HG03565 (cell line): ENCODE results near the gene ADSL.
A peak's percentile ranks its signal among the peaks of the same experiment; 100 is the strongest.

Experiments used
- ATAC-seq: cut with Tn5 transposase; IDR thresholded peaks from one replicate; pipeline ENCODE4 v1.9.1; 2021; ENCODE audit warnings: mild to moderate bottlenecking, moderate library complexity; ENCODE audit not compliant: unreplicated experiment

The ADSL gene

DNA sequence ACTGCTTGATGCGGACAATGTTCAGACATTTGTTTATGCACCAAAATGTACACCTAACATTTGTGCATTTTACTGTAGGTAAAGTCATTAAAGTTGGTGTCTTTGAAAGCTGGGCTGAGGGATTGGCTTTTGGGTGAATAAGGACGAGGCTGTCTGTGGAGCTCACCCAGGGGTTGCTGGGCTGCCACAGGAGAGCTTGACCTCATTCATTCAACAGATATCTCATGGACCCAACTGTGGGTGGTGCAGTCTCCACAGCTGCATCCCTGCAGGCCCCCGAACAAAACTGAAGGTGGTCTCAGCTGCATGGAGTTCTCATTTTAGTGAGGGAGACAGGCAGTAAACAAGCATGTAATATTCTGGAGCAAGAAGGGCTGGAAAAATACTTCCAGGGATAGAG lies 56.8 kb downstream of the ADSL start:
- ATAC-seq = no peak

DNA sequence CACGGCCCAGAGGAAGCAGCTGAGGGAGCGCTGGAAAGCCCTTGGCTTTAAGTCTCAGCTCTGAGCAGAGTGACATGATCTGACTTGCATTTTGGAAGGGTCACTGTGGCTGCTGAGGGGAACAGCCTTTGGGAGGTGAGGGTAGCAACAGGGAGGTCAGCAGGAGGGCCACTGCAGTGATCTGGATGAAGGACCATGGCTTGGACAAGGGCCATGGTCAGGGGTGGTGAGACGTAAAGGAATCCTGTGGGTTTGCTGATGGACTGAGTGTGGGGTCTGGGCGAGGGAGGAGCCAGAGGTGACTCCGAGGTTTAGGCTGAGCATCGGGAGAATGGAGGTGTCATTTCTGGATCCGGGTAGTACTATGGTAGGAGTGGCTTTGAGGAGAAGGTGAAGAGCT lies 57.4 kb downstream of the ADSL start:
- no peak for ATAC-seq

DNA sequence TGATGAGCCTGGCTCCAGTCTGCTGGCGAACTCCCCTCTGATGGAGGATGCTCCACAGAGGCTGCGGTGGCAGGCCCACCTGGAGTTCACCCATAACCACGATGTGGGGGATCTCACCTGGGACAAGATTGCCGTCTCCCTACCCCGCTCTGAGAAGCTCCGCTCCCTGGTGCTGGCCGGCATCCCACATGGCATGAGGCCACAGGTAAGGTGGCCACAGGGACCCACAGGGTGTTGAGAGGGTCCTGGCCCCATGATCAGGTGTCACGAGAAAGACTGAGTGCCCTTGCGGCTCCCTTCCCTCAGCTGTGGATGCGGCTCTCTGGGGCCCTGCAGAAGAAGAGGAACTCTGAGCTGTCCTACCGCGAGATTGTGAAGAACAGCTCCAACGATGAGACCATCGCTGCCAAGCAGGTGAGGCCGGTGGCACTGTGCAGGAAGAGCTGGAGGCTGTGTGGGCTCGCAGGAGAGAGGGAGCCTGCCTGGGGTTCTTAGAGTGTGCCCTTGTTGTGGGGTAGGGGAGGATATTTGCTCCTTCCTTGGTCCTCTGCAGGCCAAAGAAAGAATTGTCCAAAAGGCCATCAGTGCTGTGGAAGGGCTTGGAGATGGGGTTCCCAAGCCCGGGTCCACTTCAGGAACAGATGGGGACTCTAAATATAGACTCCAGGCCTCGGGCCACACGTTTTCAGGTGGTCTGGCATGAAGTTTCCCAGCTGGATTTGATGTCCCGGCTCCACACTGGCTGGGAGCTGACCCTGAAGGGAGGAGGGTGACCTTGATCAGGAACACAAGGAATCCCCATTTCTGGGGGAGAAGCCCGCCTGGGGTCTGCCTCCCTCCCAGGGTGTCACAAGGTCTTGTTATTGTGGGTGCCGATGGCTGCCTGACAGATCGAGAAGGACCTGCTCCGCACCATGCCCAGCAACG lies 58.2 kb downstream of the ADSL start:
- no peak for ATAC-seq

DNA sequence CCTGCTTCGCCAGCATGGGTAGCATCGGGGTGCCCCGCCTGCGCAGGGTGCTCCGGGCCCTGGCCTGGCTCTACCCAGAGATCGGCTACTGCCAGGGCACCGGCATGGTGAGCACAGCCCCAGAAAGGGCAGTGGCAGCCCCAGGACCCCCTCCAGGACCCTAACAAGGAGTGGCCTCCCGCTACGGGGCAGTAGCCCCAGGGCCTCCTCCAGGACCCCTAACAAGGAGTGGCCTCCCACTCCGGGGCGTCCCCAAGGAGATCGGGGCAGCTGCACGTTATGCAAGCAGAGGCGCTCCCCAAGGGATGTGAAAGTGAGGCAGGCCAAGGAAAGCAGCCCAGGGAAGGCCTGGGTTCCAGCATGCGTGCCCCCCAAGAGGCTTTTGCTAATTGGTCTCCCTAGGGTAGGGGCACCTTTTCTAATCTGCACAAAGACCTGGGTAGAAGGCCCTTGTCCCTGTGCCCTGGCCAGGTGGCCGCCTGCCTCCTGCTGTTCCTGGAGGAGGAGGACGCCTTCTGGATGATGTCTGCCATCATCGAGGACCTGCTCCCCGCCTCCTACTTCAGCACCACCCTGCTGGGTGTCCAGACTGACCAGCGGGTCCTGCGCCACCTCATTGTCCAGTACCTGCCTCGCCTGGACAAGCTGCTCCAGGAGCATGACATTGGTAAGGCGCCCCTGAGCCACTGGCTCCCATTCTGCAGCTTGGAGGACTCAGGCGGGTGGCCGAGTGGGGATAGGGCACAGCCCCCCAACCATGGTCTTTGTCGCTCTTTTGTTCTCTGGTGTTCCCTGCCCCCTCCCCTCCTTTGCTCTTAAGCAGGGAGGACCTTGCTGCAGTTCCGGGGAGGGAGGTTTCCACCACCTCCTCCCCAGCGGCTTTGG lies 59.1 kb downstream of the ADSL start:
- no peak for ATAC-seq

DNA sequence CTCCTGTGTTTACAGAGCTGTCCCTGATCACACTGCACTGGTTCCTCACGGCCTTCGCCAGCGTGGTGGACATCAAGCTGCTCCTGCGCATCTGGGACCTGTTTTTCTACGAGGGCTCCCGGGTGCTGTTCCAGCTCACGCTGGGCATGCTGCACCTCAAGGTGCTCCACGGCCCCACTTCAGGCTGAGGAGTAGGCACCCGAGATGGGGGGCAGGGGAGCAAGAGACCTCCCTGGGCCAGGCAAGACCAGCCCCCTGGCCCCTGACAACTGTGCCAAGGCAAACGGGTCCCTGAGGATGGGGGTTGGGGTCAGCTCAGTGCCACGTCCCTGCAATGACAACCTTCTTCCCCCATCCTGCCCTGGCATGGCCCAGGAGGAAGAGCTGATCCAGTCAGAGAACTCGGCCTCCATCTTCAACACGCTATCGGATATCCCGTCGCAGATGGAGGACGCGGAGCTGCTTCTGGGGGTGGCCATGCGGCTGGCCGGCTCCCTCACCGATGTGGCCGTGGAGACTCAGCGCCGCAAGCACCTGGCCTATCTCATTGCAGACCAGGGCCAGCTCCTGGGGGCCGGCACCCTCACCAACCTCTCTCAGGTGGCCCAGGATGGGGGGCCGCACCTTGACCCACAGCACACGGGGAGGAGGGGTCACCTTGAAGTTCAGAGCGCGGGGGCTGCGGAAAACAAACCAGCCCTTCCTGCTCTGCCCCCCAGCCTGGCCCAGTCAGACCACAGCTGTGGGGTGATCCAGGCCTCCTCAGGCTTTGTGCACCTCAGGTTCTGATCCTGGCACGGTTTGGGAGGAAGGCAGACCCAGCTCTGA lies 60.0 kb downstream of the ADSL start:
- ATAC-seq = no peak

DNA sequence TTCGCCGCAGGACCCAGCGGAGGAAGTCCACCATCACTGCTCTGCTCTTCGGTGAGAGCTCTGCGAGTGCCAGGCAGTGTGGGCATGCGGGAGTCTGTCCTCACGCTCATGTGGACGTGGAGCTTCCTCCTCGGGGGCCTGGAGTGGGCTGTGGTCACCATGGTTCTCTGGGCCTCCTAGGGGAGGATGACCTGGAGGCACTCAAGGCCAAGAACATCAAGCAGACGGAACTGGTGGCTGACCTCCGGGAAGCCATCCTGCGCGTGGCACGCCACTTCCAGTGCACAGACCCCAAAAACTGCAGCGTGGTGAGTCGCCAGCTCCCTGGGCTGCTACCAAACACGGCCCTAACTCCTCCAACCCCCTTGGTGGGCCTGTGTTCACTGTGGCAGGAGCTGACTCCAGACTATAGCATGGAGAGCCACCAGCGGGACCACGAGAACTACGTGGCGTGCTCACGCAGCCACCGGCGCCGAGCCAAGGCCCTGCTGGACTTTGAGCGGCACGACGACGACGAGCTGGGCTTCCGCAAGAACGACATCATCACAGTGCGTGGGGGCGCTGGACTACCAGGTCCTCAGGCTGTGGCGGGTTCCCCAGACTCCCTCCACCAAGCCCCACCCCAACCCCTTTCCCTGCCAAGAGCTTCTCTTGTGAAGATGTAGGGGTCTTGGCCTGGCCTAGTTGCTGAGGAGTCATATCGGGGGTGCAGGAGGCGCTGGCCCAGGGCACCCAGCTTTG lies 60.9 kb downstream of the ADSL start:
- ATAC-seq = no peak

DNA sequence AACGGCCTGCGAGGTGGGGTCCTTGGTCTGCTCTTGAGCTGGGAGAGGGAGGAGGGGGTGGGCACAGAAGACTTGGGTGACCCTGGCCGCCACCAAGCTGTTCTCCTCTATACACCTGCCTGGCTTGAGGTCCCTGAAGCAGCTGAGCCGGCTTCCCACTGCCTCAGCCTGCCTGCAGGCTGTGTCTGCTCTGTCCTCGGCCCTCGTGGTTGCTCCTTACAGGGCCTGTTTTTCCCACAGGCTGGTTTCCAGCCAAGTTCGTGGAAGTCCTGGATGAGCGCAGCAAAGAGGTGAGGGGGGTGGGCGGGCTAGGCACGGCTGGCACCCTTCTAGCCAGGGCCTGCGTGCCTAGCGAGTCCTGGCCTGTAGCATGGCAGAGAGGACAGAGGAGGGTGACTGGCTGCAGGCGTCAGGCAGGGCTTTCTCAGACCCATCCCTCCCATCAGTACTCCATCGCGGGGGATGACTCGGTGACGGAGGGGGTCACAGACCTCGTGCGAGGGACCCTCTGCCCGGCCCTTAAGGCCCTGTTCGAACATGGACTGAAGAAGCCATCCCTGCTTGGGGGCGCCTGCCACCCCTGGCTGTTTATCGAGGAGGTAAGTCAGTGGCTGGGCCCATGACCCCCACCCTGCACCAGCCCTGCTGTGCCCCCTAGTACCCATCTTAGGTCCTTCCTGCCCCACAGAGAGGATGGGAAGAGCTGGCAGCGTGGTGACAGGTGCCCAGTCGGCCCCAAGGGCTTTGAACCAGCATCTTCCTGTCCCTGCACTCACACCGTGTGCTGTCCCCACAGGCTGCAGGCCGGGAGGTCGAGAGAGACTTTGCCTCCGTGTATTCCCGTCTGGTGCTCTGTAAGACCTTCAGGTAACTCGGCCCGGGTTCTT lies 61.8 kb downstream of the ADSL start:
- no peak for ATAC-seq

DNA sequence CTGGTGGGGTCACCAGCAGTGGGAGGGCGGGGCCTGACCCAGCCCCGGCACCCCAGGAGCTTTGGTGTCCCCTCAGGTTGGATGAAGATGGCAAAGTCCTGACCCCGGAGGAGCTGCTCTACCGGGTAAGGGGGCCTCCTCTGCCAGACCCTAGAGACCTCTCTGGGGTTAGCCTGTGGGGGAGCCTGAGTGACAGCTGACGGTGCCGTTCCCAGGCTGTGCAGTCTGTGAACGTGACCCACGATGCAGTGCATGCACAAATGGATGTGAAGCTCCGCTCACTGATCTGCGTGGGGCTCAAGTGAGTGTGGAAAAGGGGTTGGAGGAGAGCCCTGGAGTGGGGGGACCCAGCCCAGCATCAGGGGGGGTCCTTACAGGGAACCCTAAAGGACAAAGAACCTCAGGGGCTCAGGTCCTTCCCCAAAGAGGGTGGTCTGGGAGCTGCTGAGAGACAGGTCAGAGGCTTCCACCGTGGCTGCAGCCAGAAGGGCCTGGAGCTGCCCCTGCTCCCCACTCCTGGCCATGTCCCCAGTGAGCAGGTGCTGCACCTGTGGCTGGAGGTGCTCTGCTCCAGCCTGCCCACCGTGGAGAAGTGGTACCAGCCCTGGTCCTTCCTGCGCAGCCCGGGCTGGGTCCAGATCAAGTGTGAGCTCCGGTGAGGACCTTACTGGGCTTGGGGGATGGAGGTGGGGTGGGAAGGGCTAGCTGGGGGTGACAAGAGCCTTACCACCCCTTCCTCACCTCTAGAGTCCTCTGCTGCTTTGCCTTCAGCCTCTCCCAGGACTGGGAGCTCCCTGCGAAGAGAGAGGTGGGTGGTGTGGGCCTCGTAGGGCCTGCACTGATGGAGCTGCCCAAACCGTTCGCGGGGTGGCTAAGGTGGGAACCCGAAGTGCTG lies 62.7 kb downstream of the ADSL start:
- ATAC-seq = no peak

DNA sequence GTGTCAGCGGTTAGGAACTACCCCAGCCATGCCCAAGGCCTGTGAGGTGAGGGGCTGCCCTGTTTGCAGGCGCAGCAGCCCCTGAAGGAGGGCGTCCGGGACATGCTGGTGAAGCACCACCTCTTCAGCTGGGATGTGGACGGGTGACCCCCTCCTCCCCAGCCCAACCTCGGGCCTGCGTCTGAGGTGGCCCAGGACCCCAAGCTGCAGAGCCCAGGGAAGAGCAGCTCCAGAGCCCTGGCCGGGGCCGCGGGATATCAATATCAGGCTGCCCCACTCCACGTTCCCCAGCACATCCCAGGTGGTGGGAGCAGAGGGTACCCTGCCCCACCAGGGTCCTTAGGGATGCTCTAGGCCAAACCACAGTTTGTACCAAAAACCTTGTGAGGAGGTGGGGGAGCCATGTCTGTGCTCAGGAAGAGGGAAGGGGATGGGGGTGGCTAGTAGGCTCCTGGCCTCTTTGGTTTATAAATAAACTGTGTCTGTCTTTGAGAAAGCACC lies 63.4 kb downstream of the ADSL start:
- ATAC-seq = no peak

DNA sequence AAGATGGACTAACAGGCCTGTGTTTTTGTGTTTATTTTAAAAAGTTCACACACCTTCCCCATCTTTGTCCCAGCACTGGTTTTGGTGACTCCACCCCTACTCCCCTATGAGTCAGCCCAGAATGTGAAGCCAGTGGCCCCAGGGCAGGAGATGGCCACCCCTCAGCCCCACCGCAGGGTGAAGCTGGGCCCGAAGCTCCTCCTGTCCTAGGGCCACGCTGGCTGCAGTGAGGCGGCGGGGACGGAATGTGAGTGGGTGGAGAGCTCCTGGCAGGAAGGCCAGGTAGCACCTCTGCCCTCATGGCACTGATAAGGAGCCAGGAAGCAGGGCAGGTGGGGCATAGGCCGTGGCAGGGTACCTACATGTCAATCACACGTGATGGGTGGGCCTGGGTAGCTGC lies 64.0 kb downstream of the ADSL start:
- ATAC-seq = no peak

DNA sequence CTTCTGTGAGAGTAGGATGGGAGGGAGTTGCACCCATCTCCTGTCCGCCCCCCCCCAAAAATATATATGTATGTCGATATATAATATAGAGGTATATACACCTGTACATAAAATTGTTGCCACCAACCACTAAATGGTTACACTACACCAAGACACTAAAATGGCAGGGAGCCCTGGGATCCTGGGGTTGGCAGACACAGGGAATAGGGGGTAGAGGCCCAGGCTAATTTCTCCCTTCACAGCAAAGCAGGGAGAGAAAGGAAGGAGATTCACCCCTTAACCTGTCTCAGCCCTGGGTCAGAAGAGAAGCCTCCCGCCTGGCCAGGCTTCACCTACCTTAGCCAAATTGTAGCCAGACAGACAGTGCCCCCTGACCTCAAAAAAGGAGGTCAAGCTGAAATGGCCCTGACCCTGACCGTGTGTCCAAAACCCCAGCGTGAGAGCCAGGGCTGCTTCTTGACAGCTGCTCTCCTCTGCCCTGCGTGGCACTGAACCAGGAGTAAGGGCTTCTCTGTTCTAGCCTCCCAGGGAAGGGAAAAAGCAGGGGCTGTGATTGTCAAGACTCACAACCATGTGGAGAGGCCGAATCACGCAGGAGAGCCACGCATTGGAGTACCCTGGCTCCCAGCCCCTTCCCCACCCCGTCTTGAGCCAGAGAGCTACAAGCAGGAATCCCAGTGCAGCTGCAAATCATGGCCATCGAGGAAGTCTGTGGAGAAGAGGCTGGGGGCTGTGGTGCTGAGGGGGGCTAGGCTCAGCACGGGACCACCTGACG lies 64.6 kb downstream of the ADSL start:
- ATAC-seq = no peak

DNA sequence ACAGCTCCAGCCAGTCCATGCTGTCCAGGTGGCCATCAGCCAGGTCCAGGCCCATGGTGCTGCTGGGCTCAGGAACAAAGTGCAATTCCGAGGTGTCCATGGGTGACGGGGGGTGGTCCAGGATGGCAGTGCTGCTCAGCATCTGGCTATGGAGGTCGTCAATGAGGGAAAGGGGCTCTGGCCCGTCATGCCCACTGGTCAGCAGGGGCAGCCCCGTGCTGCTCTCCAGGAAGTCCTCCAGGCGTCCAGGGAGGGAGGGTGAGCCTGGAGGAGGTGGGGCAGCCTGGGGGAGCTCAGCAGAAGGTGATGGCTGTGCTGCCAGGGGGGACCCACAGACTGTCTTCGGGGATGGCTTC lies 65.2 kb downstream of the ADSL start:
- ATAC-seq = no peak

DNA sequence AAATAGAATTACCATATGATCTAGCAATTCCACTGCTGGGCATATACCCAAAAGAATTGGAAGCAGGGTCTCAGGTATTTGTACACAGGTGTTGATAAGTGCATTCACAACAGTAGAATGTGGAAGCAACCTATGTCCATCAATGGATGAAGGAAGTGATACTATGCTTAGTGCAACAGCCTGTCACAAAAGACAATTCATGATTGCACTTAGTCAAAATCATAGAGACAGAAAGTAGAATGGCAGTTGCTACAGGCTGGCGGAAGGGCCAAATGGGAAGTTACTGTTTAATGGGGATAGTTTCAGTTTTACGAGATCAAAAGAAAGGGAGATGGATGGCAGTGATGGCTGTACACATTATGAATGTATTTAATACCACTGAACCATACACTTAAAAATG lies 66.1 kb downstream of the ADSL start:
- ATAC-seq = peak; percentile 53

DNA sequence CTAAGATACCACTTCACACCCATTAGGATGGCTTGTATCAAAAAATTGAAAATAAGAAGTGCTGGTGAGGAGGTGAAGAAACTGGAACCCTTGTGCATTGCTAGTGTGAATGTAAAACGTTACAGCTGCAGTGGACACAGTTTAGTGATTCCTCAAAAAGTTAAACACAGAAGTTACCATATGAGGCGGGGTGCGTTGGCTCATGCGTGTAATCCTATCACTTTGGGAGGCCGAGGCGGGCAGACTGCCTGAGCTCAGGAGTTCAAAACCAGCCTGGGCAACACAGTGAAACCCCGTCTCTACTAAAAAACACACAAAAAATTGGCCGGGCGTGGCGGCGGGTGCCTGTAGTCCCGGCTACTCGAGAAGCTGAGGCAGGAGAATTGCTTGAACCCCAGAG lies 67.6 kb downstream of the ADSL start:
- ATAC-seq = no peak

DNA sequence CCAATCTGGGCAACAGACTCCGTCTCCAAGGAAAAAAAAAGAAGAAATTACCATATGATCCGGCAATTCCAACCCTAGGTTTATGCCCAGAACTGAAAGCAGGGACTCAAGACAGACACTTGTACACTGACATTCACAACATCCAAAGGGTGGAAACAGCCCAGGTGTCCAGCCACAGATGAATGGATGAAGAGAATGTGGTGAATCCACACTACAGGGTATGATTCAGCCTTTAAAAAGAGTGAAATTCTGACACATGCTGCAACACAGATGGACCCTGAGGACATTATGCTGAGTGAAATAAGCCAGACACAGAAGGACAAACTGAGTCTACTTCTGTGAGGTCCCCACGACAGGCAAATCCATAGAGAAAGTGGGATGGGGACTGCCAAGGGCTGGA lies 68.0 kb downstream of the ADSL start:
- no peak for ATAC-seq

DNA sequence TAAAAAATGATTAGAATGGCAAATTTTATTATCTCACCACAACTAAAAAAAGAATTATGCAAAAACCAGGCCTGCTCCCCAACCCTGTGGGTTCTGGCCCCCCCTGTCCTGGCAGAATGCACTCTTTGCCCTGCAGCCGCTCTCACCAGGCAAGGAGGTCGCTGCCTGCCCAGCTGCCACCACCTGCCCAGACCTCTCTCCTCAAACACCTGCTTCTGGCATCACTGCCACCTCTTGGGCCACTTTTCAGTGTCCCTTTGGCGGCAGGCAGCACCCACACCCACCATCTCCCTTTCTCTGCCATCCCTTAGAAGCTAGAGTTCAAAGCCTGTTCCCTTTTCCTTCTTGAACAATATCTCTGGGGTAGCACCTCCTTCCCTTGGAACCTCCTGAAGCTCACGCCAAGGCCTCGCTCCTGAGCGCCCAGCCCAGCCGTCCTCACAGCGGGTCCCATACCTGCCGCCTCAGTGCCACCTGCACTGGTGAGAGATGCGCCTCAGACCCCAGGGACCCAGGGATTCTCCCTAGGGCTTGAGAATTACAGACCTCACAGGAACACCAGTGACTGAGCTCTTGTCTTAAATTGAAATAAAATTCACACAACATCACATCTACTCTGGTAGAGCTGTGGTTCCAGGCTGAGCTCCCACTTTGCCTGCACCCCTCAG lies 68.7 kb downstream of the ADSL start:
- no peak for ATAC-seq
